Hepatocyte (in vitro differentiated cells): ENCODE measurements around the gene CHCHD4.

ENCODE experiments used
- CTCF ChIP-seq: fragments of 200-600 bp; sonication (generic); IDR thresholded peaks from 2 replicates; pipeline ENCODE4 v1.5.1; 2016; ENCODE audit warnings: antibody characterized with exemption, mild to moderate bottlenecking; ENCODE audit not compliant: poor library complexity
- EZH2 ChIP-seq: fragments of 200-600 bp; sonication (generic); IDR thresholded peaks from 2 replicates; pipeline ENCODE4 v1.6.1; 2016; ENCODE audit warnings: antibody characterized with exemption, mild to moderate bottlenecking, borderline replicate concordance

- no peak for TF ChIP-seq CTCF
- no peak for TF ChIP-seq EZH2
Observed at GRCh38 chr3:14133188-14133800, 8.6 kb upstream of the CHCHD4 start.
